GM12878 (cell line): ENCODE data around the gene PLD4. TPM values are rescaled to one million over a fixed set of nuclear protein-coding genes. Genes with fewer than 3 reads are reported as not detected.
A peak's percentile ranks its signal among the peaks of the same experiment; 100 is the strongest.

ENCODE experiments used
- ATAC-seq: fragments of 200-7000 bp; cut with Tn5 transposase; 3 replicates; pipeline ENCODE4 v1.9.1; 2020; ENCODE audit warnings: mild to moderate bottlenecking, moderate library complexity
- BruUV-seq: library from RNA; stranded (reverse); fragments of 400-500 nt; replicated peaks from 2 replicates; lab custom pipeline; 2021; lab: Mats Ljungman, UMichigan
- CTCF ChIA-PET: fragments of 300-600 bp; sonication (Branson Sonifier 250); formaldehyde crosslinking; extraction: SDS; loops from one replicate; lab custom pipeline; 2021; ENCODE audit warnings: inconsistent platforms; lab: Yijun Ruan, JAX
- POLR2A ChIA-PET: fragments of 350-600 bp; formaldehyde crosslinking; extraction: SDS; loops from one replicate; lab custom pipeline; 2021; ENCODE audit warnings: inconsistent platforms; lab: Charles Lee
- RAD21 ChIA-PET: fragments of 300-600 bp; sonication (Branson Sonifier 250); formaldehyde crosslinking; loops from one replicate; lab custom pipeline; 2023; ENCODE audit warnings: antibody characterized with exemption; ENCODE audit not compliant: unreplicated experiment; lab: Charles Lee
- SMC1A ChIA-PET: fragments of 300-600 bp; sonication (Branson Sonifier 250); formaldehyde crosslinking; loops from one replicate; lab custom pipeline; 2023; ENCODE audit not compliant: unreplicated experiment, uncharacterized antibody; lab: Charles Lee
- DNase-seq: peaks from one replicate; pipeline ENCODE4 v3.0.0-alpha.2; 2011; ENCODE audit warnings: low read depth, low spot score
- FAIRE-seq: peaks from 3 replicates; lab custom pipeline; 2011; peaks lifted over from hg19 to GRCh38; lab: Jason Lieb, UNC
- H2AFZ ChIP-seq: 2 replicates; pipeline ENCODE4 v1.6.0; 2011; ENCODE audit warnings: low read depth, low read length, control low read depth; ENCODE audit not compliant: control insufficient read depth
- H3K27ac ChIP-seq: 2 replicates; pipeline ENCODE4 v1.5.1; 2011; ENCODE audit warnings: control low read depth; ENCODE audit not compliant: control insufficient read depth, insufficient read depth
- H3K27me3 ChIP-seq, 2 experiments: replicated peaks in 1 of 2; 2 replicates each; pipeline versions ENCODE4 v1.6.0 to v1.6.1; 2011; ENCODE audit warnings: low read length in 1 of 2; ENCODE audit not compliant: control insufficient read depth in 2 of 2, insufficient read depth in 2 of 2
- H3K36me3 ChIP-seq, 2 experiments: 2 replicates each; pipeline ENCODE4 v1.5.1; 2011; ENCODE audit warnings: low read length in 1 of 2; ENCODE audit not compliant: control insufficient read depth in 2 of 2, insufficient read depth in 2 of 2
- H3K4me1 ChIP-seq: 2 replicates; pipeline ENCODE4 v1.6.1; 2011; ENCODE audit warnings: mild to moderate bottlenecking, low read length, moderate library complexity, mixed read lengths; ENCODE audit not compliant: control insufficient read depth, insufficient read depth
- H3K4me2 ChIP-seq: 2 replicates; pipeline ENCODE4 v1.6.0; 2011; ENCODE audit warnings: control low read depth; ENCODE audit not compliant: control insufficient read depth, insufficient read depth
- H3K4me3 ChIP-seq: fragments of 200-600 bp; sonication (generic); 2 replicates; pipeline ENCODE4 v1.5.1; 2016
- H3K79me2 ChIP-seq: 2 replicates; pipeline ENCODE4 v1.6.0; 2011; ENCODE audit warnings: low read length; ENCODE audit not compliant: control insufficient read depth, insufficient read depth
- H3K9ac ChIP-seq: 2 replicates; pipeline ENCODE4 v1.8.0; 2011; ENCODE audit warnings: low read length, control low read depth, mixed read lengths; ENCODE audit not compliant: control insufficient read depth, insufficient read depth
- H3K9me3 ChIP-seq: replicated peaks from 3 replicates; pipeline ENCODE4 v1.5.1; 2011; ENCODE audit warnings: mild to moderate bottlenecking, low read length; ENCODE audit not compliant: control insufficient read depth, insufficient read depth
- H4K20me1 ChIP-seq: 2 replicates; pipeline ENCODE4 v1.6.0; 2011; ENCODE audit not compliant: control insufficient read depth, insufficient read depth
- ATF7 ChIP-seq: fragments of 450-650 bp; IDR thresholded peaks from 2 replicates; pipeline ENCODE4 v1.6.1; 2016; ENCODE audit warnings: low read depth, mild to moderate bottlenecking
- FOXK2 ChIP-seq: fragments of 450-650 bp; IDR thresholded peaks from 2 replicates; pipeline ENCODE4 v1.6.1; 2017; ENCODE audit warnings: mild to moderate bottlenecking, moderate library complexity
- GABPA ChIP-seq: IDR thresholded peaks from 2 replicates; pipeline ENCODE4 v1.6.1; 2014; ENCODE audit warnings: antibody characterized with exemption, low read depth, mild to moderate bottlenecking, inconsistent platforms
- HDAC2 ChIP-seq: fragments of 200-600 bp; sonication (generic); IDR thresholded peaks from 2 replicates; pipeline ENCODE4 v1.6.1; 2017
- KDM1A ChIP-seq: fragments of 200-600 bp; sonication (generic); IDR thresholded peaks from 2 replicates; pipeline ENCODE4 v1.6.1; 2016; ENCODE audit warnings: borderline replicate concordance
- POLR2A ChIP-seq: IDR thresholded peaks from 2 replicates; pipeline ENCODE4 v1.6.1; 2011; ENCODE audit warnings: low read depth, mild to moderate bottlenecking, low read length
- RAD21 ChIP-seq: IDR thresholded peaks from 2 replicates; pipeline ENCODE4 v1.6.1; 2011; ENCODE audit warnings: mild to moderate bottlenecking, low read depth, low read length, moderate library complexity; ENCODE audit not compliant: insufficient read depth
- SMAD5 ChIP-seq: IDR thresholded peaks from 2 replicates; pipeline ENCODE4 v1.6.1; 2016; ENCODE audit warnings: antibody characterized with exemption, low read depth
- SREBF2 ChIP-seq: IDR thresholded peaks from 2 replicates; pipeline ENCODE4 v1.6.1; 2012; ENCODE audit warnings: mild to moderate bottlenecking, low read length
- SRF ChIP-seq, 2 experiments: IDR thresholded peaks; 2 replicates each; pipeline ENCODE4 v1.6.1; 2011; ENCODE audit warnings: low read depth in 2 of 2, low read length in 2 of 2, mild to moderate bottlenecking in 1 of 2, moderate library complexity in 1 of 2
- WGBS: methylation state at CpG from one replicate; pipeline ENCODE4 v1.1.6; 2016; ENCODE audit warnings: low lambda C conversion rate; ENCODE audit not compliant: insufficient replicate concordance, insufficient coverage; ENCODE audit errors: missing lambda C conversion rate; 5-methylcytosine and 5-hydroxymethylcytosine counted together
- in situ Hi-C: fragments of 300-500 bp; cut with MboI; formaldehyde crosslinking; loops from 9 replicates; pipeline ENCODE4 v1.14.3; 2018; ENCODE audit warnings: mixed read lengths
- intact Hi-C: fragments of 100-400 bp; cut with micrococcal nuclease; formaldehyde crosslinking; loops from one replicate; pipeline ENCODE4 v1.14.2; 2022; ENCODE audit not compliant: unreplicated experiment
- polyA plus RNA-seq, 11 experiments: library from polyadenylated mRNA; depleted of rRNA in 4 of 11; unstranded in 6 of 11; stranded (reverse) in 5 of 11; fragments of >200 nt; fragmentation: Nextera tagmentation in 4 of 11; fragmentation: Illumina TruSeq in 1 of 11; extraction: Ambion mirVana in 4 of 11; extraction: Trizol in 1 of 11; gene quantifications; 1 replicate in 1 of 11; 2 replicates in 10 of 11; pipeline versions ENCODE4 v1.2.1 to v1.2.3, GENCODE V29; 2011 to 2016; ENCODE audit warnings: inconsistent platforms in 2 of 11, missing spikeins in 2 of 11, low read depth in 1 of 11
- total RNA-seq, 4 experiments: library from RNA; depleted of rRNA in 3 of 4; stranded (reverse); fragments of >200 nt in 3 of 4; fragmentation: Illumina TruSeq in 1 of 4; extraction: Trizol in 1 of 4; gene quantifications; 2 replicates each; pipeline versions ENCODE4 v1.2.1 to v1.2.3, GENCODE V29; 2013 to 2021
- TF ChIP-seq, protein P1 (sequence below), 3 experiments: IDR thresholded peaks in 2 of 3; conservative IDR thresholded peaks in 1 of 3; 2 replicates each; pipeline ENCODE4 v1.5.1; 2011; ENCODE audit warnings: low read depth in 3 of 3, low read length in 3 of 3, mild to moderate bottlenecking in 3 of 3, control low read depth in 2 of 3, moderate library complexity in 2 of 3, inconsistent platforms in 1 of 3, mixed read lengths in 1 of 3; ENCODE audit not compliant: control insufficient read depth in 2 of 3, insufficient read depth in 1 of 3; ENCODE audit errors: extremely low read depth in 1 of 3
- TF ChIP-seq, protein P2 (sequence below): fragments of 450-650 bp; IDR thresholded peaks from 2 replicates; pipeline ENCODE4 v1.6.1; 2017; ENCODE audit warnings: mild to moderate bottlenecking, moderate library complexity
- TF ChIP-seq, protein P3 (sequence below): IDR thresholded peaks from 2 replicates; pipeline ENCODE4 v1.6.1; 2012; ENCODE audit warnings: low read depth, low read length, improper control_type of control experiment

PLD4 gene
- total and polyA plus RNA-seq, 10 of the 15 experiments (the other 5 are each of a cell fraction or from before 2014, with no cell fraction given): 0.20 to 57.7 (median 9.9) TPM

DNA sequence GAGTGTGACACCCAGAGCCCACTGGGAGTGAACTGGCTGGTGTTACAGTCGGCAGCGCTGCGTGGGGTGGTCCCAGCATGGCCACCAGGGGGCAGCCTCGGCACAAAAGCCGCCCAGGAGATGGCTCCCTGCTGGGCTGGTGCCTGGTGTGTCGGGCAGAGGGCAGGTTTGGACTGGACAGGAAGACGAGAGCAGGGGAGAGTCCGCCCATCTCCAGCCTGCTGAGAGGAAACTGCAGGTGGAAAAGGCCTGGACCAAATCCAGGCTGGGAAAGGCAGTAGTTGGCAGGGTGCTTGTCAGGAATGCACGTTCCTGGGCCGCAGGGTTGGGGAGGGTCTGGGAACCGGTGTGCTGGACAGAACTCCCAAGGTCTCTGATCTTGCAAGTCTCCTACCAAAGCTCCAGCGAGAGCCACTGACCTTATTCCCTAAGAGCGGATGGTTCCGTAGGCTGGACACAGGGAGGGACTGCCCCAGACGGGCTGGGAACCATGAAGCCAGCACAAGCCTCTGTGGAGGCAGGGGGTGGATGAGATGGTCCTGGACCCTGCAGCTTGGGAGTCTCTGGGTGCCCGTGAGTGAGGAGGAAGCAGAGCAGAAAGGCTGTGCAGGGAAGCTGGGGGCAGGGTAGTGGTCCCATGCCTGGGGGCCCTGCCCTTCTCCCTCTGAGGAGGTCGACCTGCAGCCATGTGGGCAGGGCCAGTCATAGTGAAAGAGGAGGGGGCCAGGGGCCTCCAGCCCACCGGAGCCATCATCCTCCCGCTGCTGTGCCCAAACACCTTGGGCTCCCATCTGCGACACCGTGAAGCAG lies 51.7 kb downstream of the PLD4 start:
- 32% methylated on average over 21 of the region's 21 CpGs for WGBS
- ChIA-PET POLR2A (no interaction called here), SMC1A (interaction anchor here (1.0 to 3.4 kb wide), 6 partner anchors 8 to 105 kb away, joined by 3 to 24 read pairs (median 4); no protein-coding TSS in a partner anchor), RAD21 (interaction anchor here (0.9 to 3.8 kb wide), 4 partner anchors 41 to 110 kb away, joined by 3 to 26 read pairs (median 5); no protein-coding TSS in a partner anchor), CTCF (interaction anchor here (0.6 to 5.0 kb wide), 10 partner anchors 13 to 110 kb away, joined by 3 to 82 read pairs (median 5); no protein-coding TSS in a partner anchor)
- Histone ChIP-seq H3K9ac (no peak overlapping the region), H3K27me3 (peaks cover 7 to 10% of the 10 kb centered on the region in 2 experiments), H3K4me1 (no peaks in the 10 kb centered on the region; the same call in 1 of the 2 replicates), H2AFZ (no peak overlapping the region), H3K4me2 (no peak overlapping the region), H3K9me3 (no peaks in the 10 kb centered on the region), H3K27ac (no peak overlapping the region), H3K4me3 (no peak overlapping the region), H4K20me1 (no peaks in the 10 kb centered on the region), H3K36me3 (no peaks in the 10 kb centered on the region), H3K79me2 (no peaks in the 10 kb centered on the region)
- peak; percentile 95 for ATAC-seq
- in situ Hi-C loops: no loop called here
- no TSS peak for BruUV-seq
- peak; percentile 76 for FAIRE-seq
- DNase-seq: peak; percentile 5
- intact Hi-C loops: loop anchor here (1.0 to 10.0 kb wide), 3 partner anchors 69 to 110 kb away; no protein-coding TSS in a partner anchor
- TF ChIP-seq, protein P1, sequence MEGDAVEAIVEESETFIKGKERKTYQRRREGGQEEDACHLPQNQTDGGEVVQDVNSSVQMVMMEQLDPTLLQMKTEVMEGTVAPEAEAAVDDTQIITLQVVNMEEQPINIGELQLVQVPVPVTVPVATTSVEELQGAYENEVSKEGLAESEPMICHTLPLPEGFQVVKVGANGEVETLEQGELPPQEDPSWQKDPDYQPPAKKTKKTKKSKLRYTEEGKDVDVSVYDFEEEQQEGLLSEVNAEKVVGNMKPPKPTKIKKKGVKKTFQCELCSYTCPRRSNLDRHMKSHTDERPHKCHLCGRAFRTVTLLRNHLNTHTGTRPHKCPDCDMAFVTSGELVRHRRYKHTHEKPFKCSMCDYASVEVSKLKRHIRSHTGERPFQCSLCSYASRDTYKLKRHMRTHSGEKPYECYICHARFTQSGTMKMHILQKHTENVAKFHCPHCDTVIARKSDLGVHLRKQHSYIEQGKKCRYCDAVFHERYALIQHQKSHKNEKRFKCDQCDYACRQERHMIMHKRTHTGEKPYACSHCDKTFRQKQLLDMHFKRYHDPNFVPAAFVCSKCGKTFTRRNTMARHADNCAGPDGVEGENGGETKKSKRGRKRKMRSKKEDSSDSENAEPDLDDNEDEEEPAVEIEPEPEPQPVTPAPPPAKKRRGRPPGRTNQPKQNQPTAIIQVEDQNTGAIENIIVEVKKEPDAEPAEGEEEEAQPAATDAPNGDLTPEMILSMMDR (IDR thresholded peaks at IDR 0.05 in 2 of 3, conservative IDR thresholded peaks at IDR 0.05 in 1 of 3; ENCODE audit: control insufficient read depth in 2 of 3, extremely low read depth in 1 of 3, insufficient read depth in 1 of 3, low read depth in 3 of 3, low read length in 3 of 3): peak; percentile 88 to 97 (median 97); a peak in 5 of 6 replicates
- TF ChIP-seq RAD21 (peak; percentile 92), KDM1A (no peak), SRF (IDR thresholded peaks at IDR 0.05; ENCODE audit: low read depth in 2 of 2, low read length in 2 of 2) (no peak), POLR2A (no peak), ATF7 (no peak), SREBF2 (no peak), SMAD5 (no peak), FOXK2 (no peak), GABPA (no peak), HDAC2 (no peak)
- TF ChIP-seq, protein P2, sequence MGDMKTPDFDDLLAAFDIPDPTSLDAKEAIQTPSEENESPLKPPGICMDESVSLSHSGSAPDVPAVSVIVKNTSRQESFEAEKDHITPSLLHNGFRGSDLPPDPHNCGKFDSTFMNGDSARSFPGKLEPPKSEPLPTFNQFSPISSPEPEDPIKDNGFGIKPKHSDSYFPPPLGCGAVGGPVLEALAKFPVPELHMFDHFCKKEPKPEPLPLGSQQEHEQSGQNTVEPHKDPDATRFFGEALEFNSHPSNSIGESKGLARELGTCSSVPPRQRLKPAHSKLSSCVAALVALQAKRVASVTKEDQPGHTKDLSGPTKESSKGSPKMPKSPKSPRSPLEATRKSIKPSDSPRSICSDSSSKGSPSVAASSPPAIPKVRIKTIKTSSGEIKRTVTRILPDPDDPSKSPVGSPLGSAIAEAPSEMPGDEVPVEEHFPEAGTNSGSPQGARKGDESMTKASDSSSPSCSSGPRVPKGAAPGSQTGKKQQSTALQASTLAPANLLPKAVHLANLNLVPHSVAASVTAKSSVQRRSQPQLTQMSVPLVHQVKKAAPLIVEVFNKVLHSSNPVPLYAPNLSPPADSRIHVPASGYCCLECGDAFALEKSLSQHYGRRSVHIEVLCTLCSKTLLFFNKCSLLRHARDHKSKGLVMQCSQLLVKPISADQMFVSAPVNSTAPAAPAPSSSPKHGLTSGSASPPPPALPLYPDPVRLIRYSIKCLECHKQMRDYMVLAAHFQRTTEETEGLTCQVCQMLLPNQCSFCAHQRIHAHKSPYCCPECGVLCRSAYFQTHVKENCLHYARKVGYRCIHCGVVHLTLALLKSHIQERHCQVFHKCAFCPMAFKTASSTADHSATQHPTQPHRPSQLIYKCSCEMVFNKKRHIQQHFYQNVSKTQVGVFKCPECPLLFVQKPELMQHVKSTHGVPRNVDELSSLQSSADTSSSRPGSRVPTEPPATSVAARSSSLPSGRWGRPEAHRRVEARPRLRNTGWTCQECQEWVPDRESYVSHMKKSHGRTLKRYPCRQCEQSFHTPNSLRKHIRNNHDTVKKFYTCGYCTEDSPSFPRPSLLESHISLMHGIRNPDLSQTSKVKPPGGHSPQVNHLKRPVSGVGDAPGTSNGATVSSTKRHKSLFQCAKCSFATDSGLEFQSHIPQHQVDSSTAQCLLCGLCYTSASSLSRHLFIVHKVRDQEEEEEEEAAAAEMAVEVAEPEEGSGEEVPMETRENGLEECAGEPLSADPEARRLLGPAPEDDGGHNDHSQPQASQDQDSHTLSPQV: peak; percentile 55; the same call in 1 of the 2 replicates
- TF ChIP-seq, protein P3, sequence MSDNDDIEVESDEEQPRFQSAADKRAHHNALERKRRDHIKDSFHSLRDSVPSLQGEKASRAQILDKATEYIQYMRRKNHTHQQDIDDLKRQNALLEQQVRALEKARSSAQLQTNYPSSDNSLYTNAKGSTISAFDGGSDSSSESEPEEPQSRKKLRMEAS: no peak
